OCI-LY7 (cell line): ENCODE data around the gene DCC. TPM values are rescaled to one million over a fixed set of nuclear protein-coding genes. Genes with fewer than 3 reads are reported as not detected.

Experiments
- BruUV-seq: library from RNA; stranded (reverse); fragments of 400-500 nt; replicated peaks from 2 replicates; lab custom pipeline; 2021; lab: Mats Ljungman, UMichigan
- CTCF ChIA-PET: fragments of 300-600 bp; sonication (Branson Sonifier 250); formaldehyde crosslinking; loops from one replicate; lab custom pipeline; 2022; ENCODE audit warnings: antibody characterized with exemption; ENCODE audit not compliant: unreplicated experiment; lab: Charles Lee
- POLR2A ChIA-PET: fragments of 300-600 bp; sonication (Branson Sonifier 250); formaldehyde crosslinking; loops from one replicate; lab custom pipeline; 2022; ENCODE audit warnings: antibody characterized with exemption; lab: Charles Lee
- DNase-seq: peaks from one replicate; pipeline ENCODE4 v3.0.0-alpha.2; 2015; ENCODE audit warnings: low spot score
- H2AFZ ChIP-seq: fragments of 200-600 bp; sonication (generic), shearing (Covaris generic); 2 replicates; pipeline ENCODE4 v1.6.1; 2014; ENCODE audit warnings: mild to moderate bottlenecking, antibody characterized with exemption, low read length, moderate library complexity
- H3K27ac ChIP-seq: fragments of 200-600 bp; sonication (generic); 2 replicates; pipeline ENCODE4 v1.5.1; 2014; ENCODE audit warnings: mixed run types, low read depth, mild to moderate bottlenecking, moderate library complexity, low read length, inconsistent platforms; ENCODE audit not compliant: poor library complexity, severe bottlenecking
- H3K36me3 ChIP-seq: fragments of 200-600 bp; sonication (generic); 2 replicates; pipeline ENCODE4 v1.6.1; 2014; ENCODE audit warnings: mild to moderate bottlenecking, antibody characterized with exemption, low read length, moderate library complexity, mixed read lengths; ENCODE audit not compliant: insufficient read depth
- H3K4me1 ChIP-seq: fragments of 200-600 bp; sonication (generic); 2 replicates; pipeline ENCODE4 v1.5.1; 2014; ENCODE audit warnings: mild to moderate bottlenecking, low read length; ENCODE audit not compliant: insufficient read depth, poor library complexity, severe bottlenecking
- H3K4me2 ChIP-seq: fragments of 200-600 bp; sonication (generic); 2 replicates; pipeline ENCODE4 v1.6.1; 2014; ENCODE audit warnings: mild to moderate bottlenecking, low read length
- H3K4me3 ChIP-seq: fragments of 200-600 bp; sonication (generic); 2 replicates; pipeline ENCODE4 v1.5.1; 2014; ENCODE audit warnings: mild to moderate bottlenecking, low read depth, low read length; ENCODE audit not compliant: poor library complexity, severe bottlenecking
- H3K79me2 ChIP-seq: fragments of 200-600 bp; sonication (generic); 2 replicates; pipeline ENCODE4 v1.6.1; 2016; ENCODE audit warnings: low read depth, mild to moderate bottlenecking, low read length, moderate library complexity, mixed read lengths; ENCODE audit not compliant: insufficient read depth
- H3K9me2 ChIP-seq: fragments of 200-600 bp; sonication (generic); 2 replicates; pipeline ENCODE4 v1.6.1; 2016; ENCODE audit warnings: mild to moderate bottlenecking, low read length, mixed read lengths; ENCODE audit not compliant: insufficient read depth
- H3K9me3 ChIP-seq: fragments of 200-600 bp; sonication (generic); 2 replicates; pipeline ENCODE4 v1.6.1; 2014; ENCODE audit warnings: mild to moderate bottlenecking, mixed run types, low read length, mixed read lengths
- H4K20me1 ChIP-seq: fragments of 200-600 bp; sonication (generic); 2 replicates; pipeline ENCODE4 v1.6.1; 2014; ENCODE audit warnings: mild to moderate bottlenecking, antibody characterized with exemption, low read length, moderate library complexity, mixed read lengths; ENCODE audit not compliant: insufficient read depth
- CTCF ChIP-seq: fragments of 200-600 bp; sonication (generic); conservative IDR thresholded peaks from 2 replicates; pipeline ENCODE4 v1.5.1; 2014; ENCODE audit warnings: mild to moderate bottlenecking, antibody characterized with exemption, low read length, moderate library complexity, mixed read lengths
- EZH2phosphoT487 ChIP-seq: fragments of 200-600 bp; sonication (generic); IDR thresholded peaks from 2 replicates; pipeline ENCODE4 v1.6.1; 2018; ENCODE audit warnings: low read depth, borderline replicate concordance, mild to moderate bottlenecking, mixed run types, antibody characterized with exemption, low read length, moderate library complexity, mixed read lengths
- intact Hi-C: fragments of 100-400 bp; cut with micrococcal nuclease; formaldehyde crosslinking; loops from one replicate; pipeline ENCODE4 v1.10.0; 2022; ENCODE audit not compliant: unreplicated experiment
- total RNA-seq, 2 experiments: library from RNA; depleted of rRNA in 1 of 2; stranded (reverse); fragments of >200 nt in 1 of 2; shearing (Covaris generic) in 1 of 2; gene quantifications; 2 replicates each; pipeline ENCODE4 v1.2.3, GENCODE V29; 2014 to 2022

The DCC gene
- total RNA-seq, 2 experiments from 2014 or later, result not detected

DNA sequence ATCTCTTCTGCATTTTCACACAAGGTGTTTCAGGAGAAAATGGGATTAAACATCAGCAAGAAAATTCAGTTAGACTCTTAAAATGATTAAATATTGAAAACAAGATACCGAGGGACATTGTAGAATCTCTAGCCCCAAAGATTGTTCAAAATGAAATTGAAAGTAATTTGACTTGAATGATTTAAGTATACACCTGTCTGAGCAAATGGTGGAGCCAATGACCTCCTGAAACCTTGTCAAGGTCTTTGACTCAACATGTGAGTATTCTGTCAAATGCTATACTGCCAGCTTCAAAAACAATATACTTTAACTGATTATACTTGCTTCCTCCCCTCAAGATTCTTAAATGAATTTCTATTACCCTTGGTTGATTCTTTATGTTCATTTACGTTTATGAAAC is 411.0 kb downstream of the DCC start:
- Histone ChIP-seq H3K4me3 (no peak overlapping the region), H3K36me3 (no peaks in the 10 kb centered on the region)
- CTCF ChIA-PET, result no interaction called here

DNA sequence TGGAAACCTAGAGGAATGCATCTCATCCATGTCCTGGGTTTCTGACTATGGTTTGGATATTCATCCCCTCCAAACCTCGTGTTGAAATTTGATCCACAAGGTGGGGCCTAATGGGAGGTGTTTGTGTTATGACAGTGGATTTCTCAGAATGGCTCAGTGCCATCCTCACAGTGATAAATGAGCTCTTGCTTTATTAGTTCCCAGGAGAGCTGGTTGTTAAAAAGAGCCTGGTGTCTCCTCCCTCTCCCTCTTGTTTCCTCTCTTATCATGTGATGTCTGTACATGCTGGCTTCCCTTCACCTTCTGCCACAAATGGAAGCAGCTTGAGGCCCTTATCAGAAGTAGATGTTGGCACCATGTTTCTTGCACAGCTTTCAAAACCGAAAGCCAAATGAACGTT is 424.3 kb downstream of the DCC start:
- Histone ChIP-seq H3K4me3 (no peak overlapping the region), H3K4me2 (no peak overlapping the region), H2AFZ (no peak overlapping the region), H3K79me2 (no peaks in the 10 kb centered on the region), H3K9me3 (no peaks in the 10 kb centered on the region), H3K4me1 (no peaks in the 10 kb centered on the region), H3K36me3 (no peaks in the 10 kb centered on the region), H3K27ac (no peak overlapping the region), H3K9me2 (no peaks in the 10 kb centered on the region), H4K20me1 (no peaks in the 10 kb centered on the region)
- DNase-seq, result no peak
- POLR2A ChIA-PET, result no interaction called here
- CTCF ChIA-PET, result no interaction called here
- no TSS peak for BruUV-seq
- intact Hi-C loops, result no loop called here
- TF ChIP-seq EZH2phosphoT487 (no peak), CTCF (no peak)

More for the DNA sequence above, 411.0 kb downstream of the DCC start:
- Histone ChIP-seq H3K27ac (no peak overlapping the region), H3K4me2 (no peak overlapping the region), H3K9me2 (no peaks in the 10 kb centered on the region), H3K4me1 (no peaks in the 10 kb centered on the region), H4K20me1 (no peaks in the 10 kb centered on the region), H3K79me2 (no peaks in the 10 kb centered on the region), H2AFZ (no peak overlapping the region), H3K9me3 (no peaks in the 10 kb centered on the region)
- TF ChIP-seq EZH2phosphoT487, result no peak
- no peak for TF ChIP-seq CTCF
- no TSS peak for BruUV-seq
- intact Hi-C loops, result no loop called here
- POLR2A ChIA-PET, result no interaction called here
- no peak for DNase-seq

GRCh38 chr18:52766002-52766545 is 426.1 kb downstream of the DCC start:
- H2AFZ ChIP-seq, result no peak overlapping the region
- no peaks in the 10 kb centered on the region for H3K9me3 ChIP-seq
- H3K4me3 ChIP-seq, result no peak overlapping the region
- no peak overlapping the region for H3K27ac ChIP-seq
- ChIA-PET CTCF (no interaction called here), POLR2A (no interaction called here)
- TF ChIP-seq EZH2phosphoT487 (no peak), CTCF (no peak)
- H3K4me2 ChIP-seq, result no peak overlapping the region
- intact Hi-C loops, result no loop called here
- no TSS peak for BruUV-seq
- no peaks in the 10 kb centered on the region for H3K79me2 ChIP-seq
- no peaks in the 10 kb centered on the region for H4K20me1 ChIP-seq
- H3K36me3 ChIP-seq, result no peaks in the 10 kb centered on the region
- no peaks in the 10 kb centered on the region for H3K9me2 ChIP-seq
- no peaks in the 10 kb centered on the region for H3K4me1 ChIP-seq
- DNase-seq, result no peak
